NCI-H128 (cell line): ENCODE measurements around the gene FRMD5.

ENCODE experiments used
- DNase-seq: peaks from one replicate; lab custom pipeline; 2025; ENCODE audit not compliant: unreplicated experiment; lab: John Stamatoyannopoulos, UW

The FRMD5 gene

DNA sequence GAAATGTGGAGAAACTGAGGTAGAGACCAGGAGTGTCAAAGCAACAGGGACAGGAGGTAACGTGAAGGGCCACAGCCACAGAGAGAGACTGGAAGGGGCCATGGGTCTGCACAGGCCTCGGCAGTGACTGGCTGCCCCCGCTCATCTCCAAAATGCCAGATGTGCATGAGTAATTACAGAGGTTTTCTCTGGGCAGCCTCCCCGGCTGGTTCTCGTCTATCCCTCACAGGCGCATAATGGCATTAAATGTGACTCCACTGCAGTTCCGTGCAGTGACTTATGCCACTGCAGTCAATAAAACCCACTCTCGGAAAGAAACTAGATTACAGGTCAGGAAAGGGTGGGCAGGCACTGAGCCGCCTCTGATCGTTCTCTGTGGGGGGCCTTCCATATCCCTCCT is 293.6 kb downstream of the FRMD5 start:
- no peak for DNase-seq

DNA sequence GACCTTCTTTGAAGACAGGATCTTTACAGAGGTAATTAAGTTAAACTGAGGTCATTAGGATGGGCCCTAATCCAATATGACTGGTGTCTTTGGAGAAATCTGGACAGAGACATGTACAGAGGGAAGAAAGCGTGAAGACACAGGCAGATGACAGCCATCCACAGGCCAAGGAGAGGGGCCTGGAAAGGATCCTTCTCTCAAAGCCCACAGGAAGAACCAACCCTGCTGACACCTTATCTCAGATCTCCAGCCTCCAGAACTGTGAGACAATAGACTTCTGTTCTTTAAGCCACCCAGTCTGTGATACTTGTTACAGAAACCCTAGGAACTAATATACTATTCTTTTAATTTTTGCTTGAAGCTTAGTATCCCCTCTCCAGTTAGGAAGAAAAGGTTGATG is 294.1 kb downstream of the FRMD5 start:
- DNase-seq, result no peak

DNA sequence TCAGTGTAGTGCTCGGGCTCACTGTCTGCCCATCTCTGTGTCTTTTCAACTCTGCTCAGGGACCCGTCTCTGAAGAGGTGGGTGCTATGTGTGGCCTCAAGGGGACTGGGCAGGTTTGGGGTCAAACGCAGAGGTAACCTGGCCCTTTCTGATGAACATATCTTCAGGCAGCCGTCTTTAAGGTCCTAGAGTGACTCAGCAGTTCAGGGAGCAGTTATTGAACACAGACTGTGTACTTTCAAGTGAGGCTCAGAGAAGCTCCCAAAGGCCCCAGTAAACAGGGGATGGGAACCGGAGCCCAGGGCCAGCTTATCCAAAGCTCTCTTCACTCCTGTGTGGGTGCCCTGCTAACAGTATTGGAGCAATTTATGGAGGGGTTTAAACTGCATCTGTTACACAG is 295.1 kb downstream of the FRMD5 start:
- DNase-seq, result no peak

GRCh38 chr15:43898891-43899290 is 296.2 kb downstream of the FRMD5 start:
- no peak for DNase-seq

GRCh38 chr15:43896543-43896942 is 298.5 kb downstream of the FRMD5 start:
- DNase-seq, result no peak

- no peak for DNase-seq
These were observed 299.5 kb downstream of the FRMD5 start for GRCh38 chr15:43895586-43895985.

DNA sequence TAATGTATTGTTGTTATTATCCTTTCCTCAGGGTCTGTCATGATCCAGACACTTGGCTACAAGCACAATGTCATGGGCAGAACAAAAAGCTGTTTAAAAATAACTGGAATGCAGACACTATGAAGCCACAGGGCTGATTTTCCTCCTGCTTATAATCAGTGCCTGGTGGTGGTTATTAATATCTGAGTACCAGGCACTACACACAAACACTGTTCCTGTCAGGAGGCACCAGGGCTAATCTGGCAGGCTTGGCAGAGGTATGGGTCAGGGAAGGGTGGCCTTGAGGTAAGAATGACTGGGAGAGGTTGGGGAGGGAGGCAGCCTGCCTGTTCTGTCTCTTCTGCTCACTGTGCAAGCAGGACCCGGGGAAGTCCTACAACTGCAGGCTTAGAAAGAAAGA is 301.1 kb downstream of the FRMD5 start:
- DNase-seq, result no peak

GRCh38 chr15:43889042-43889441 is 306.0 kb downstream of the FRMD5 start:
- no peak for DNase-seq

GRCh38 chr15:43887901-43888300 is 307.2 kb downstream of the FRMD5 start:
- DNase-seq, result no peak

DNA sequence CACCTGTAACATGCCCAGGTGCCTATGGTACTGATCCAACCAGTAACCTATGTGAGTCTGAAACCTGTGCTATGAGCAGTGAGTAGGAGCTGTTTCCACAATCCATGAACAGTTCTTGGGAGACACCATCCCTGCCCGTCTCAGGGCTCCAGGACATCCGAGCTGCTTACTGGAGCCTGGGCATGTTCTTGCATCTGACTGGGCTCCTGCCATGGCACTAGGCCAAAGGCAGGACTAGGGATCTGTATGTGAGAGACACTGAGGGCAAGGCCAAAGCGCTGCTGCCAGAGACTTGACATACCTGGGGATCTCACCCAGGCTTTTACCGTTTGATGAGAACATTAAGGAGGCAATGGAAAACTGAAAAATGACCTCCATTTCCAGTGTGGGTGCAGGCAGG is 308.5 kb downstream of the FRMD5 start:
- no peak for DNase-seq

DNA sequence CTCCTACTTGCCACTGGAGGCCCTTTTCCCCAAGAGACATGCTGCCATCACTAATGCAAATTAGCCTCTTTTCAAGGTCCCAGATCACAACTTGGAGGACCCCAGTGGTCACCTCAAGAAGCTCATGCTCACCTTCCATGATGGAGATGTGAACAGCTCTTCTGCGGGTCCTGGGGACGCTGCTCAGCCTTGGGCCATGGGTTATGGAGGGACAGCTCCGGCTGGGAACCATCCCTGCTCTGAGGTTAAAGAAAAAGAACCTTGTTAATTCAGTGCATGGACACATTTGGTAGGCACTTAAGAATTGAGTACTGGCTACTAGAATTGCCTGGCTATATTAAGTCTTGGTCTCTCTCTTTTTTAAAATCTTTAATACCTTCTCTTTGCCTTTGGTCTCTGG is 311.5 kb downstream of the FRMD5 start:
- no peak for DNase-seq

DNA sequence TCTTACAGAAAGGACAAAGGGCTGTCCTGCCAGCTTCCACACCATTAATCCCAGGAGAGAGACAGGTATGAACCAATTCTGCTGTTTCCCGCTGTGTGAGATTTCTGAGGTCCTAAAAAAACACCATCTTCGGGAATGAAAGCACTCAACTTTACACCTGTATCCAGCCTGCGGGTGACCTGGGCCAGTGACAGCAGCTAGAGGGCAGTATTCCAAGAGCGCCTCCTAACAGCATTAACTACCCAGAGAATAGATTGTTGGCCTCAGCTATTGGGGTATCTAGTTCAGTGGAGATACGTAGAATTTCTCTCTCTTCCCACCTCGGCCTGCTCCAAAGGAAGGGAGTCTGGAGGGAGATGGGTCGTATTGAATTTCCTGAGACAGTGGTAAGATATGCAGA is 313.1 kb downstream of the FRMD5 start:
- no peak for DNase-seq

GRCh38 chr15:43881245-43881644 is 313.8 kb downstream of the FRMD5 start:
- DNase-seq, result no peak

DNA sequence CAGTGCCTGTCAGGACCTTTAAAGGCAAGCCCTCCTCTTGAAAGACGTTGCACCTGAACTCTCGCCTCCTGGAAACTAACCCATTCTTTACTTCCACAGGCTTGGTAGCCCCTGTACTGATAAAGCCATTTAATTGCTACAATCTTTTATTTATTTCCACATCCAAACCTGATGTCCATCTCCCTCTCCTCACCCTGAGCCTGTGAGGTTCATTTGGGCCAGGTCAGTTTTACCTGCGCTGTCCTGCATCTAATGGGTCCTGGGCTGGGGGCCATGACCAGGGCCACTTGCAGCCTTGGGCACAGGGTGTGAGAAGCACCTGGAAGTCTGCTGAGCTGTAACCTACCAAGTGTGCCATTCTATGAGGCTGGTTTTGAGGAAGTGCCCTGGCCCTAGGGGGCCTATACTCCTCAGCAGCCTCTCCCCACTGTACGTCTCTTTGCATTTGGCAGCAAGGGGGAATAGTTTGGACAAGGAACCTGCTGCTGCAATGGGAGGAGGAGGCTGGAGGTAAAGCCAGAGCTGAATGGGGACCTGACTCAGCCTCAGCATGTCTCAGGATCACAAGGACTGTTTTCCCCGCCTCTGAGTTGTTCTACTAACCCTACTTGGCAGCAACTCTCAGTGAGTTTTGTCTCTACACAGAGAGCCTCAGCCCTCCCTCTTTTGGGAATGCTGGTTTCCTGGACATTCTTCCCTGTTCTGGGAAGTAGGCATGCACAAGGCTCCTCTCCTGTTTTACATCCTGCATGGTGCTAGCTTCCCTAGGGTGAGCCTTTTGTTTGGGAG is 314.5 kb downstream of the FRMD5 start:
- no peak for DNase-seq

DNA sequence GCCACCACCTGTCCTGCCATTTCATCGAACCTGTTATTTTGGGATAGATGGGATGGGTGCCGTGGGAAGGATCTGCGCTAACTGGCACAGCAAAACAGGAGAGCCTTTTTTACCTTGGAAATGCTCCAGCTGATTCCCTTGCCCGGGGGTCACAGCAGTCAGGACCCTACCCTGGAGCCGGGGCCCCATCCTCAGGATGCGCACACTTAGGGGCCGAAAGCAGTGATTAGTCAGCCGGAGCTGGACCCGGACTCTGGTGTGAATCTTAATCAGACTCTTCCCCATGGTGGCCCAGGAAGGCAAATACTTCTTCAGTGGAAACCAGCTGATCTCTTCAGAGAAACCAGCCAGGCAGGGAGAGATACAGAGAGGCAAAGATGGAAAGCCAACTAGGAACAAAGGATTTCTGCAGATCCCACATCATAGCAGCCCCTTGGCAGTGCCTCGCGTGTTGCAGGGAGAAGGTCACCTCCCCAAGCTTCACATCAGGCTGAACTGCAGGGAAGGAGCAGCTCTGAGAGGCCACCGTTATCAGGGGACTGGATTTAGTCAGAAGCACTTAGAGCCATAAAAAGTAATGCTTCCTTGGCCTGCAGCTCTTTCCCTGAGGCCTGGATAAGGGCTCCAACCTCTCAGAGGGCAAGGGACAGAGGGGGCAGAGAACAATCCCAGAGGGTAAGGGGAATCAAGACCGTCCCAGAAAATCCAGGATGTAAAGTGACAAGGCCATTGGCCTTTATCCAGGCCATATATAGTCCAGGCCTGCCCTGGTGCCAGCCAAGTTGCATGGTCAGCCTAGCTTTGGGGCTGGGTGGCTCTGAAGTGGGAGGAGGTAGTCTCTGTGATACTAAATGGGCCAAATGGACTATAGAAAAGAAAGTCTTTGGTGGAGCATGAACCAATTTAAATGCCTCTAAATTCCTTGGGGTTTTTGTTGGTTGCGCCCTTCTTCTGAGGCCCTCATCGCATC is 315.4 kb downstream of the FRMD5 start:
- no peak for DNase-seq

DNA sequence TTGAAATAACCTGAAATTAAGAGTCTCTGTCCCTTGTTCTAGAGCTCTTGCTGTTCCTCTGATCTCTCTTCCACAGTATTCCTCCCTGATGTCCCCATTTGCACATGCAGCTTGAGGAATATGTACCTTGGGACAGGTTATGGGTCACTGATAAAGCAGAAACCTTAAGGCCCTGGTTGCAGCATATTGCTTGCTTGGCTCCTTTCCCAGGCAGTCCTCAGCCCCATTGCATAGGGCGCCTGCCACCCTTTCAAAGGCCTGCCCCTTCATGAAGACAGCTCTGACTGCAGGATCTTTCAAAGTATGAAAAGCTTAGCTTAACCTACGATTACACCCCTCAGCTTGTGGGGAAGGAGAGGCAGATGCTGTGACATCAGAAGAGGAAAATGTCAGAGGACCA is 316.6 kb downstream of the FRMD5 start:
- no peak for DNase-seq

DNA sequence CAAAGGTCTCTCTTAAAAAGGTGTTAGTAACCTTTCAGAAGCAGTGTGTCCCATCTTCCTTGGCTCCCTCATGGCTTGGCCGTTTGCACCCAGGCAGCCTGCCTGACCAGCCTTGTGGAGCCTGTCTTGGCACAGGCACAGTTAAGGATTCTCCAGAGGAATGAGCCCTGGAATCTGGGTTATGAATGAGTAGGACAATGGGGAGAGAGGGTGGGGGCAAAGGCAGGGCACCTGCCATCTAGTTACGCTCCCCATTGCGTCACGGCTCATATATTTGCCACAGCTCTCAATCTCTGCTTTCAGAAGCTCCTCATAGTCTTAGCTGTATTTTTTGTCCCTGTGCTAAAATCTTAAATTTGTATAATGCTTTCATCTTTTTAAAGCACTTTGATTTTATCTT is 317.7 kb downstream of the FRMD5 start:
- DNase-seq, result no peak

DNA sequence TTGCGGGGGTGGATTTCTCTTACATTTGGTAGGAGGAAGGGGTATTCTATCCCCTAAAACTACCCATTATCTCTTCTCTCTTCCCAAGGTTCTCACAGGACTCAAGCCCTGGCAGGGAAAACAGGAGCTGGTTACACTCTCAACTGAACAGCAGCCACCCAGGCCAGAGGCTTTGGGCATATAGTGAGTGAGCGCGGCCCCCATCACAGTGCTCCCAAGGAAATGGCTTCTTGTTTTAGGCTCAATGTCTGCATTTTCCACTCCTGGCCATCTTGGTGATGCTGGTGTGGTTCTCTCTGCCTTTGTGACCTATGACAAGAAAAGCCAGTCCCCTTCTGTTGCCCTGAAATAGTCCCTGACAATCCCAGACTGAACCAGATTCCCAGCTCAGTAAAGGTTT is 318.2 kb downstream of the FRMD5 start:
- DNase-seq, result no peak

GRCh38 chr15:43873651-43874050 is 321.4 kb downstream of the FRMD5 start:
- DNase-seq, result no peak

DNA sequence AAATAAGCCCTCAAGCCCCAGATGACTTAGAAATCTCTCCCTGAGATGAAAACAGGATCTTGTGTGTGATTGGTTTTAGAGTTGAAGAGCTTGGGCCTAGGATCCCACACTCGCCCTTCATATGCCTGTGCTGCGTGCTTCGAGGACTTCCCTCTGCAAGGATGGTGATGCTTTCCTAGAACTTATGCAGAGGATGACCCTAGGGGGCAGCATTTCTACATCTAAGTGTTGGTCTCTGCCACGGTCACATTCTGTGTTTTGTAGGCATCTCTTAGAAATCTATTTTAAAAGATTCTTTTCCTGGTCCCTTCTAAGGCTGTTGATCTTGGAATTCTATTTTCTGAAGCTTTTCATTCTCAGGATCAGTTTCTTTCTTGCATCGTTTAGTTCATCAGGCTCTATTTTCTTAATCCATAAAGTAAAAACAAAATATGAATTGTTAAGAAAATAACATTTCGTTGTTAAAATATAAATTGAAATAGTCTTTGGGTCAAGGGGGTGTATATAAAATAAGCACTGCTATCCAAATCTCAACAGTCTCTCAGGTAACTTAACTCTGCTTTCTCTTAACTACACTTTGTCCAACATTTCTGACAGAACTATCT is 322.6 kb downstream of the FRMD5 start:
- no peak for DNase-seq

- DNase-seq, result no peak
These were observed 323.2 kb downstream of the FRMD5 start for GRCh38 chr15:43871835-43872234.

DNA sequence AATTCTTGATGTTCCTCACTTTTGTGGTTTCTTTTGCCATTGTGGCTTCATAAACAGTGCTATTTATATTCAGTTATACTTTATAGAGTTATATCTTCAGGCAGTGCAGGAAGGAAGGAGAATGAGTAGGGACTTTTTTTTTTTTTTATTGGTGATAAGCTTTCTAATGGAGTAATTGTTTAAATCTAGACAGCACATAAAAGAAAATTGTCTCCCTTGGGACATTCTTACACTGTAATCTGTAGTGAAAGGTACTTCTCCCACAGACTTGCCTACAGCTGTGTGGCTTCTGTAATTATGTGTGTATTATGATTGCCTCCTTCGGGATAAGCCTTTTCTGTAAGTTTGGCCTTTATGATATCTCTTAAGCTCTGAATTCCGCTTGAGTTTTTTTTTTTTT is 326.7 kb downstream of the FRMD5 start:
- no peak for DNase-seq
